GM21576 (cell line): ENCODE results near the gene FOXF1.

Source experiments
- ATAC-seq: cut with Tn5 transposase; IDR thresholded peaks from one replicate; pipeline ENCODE4 v1.9.1; 2021; ENCODE audit warnings: mild to moderate bottlenecking, moderate library complexity; ENCODE audit not compliant: unreplicated experiment

FOXF1 gene

DNA sequence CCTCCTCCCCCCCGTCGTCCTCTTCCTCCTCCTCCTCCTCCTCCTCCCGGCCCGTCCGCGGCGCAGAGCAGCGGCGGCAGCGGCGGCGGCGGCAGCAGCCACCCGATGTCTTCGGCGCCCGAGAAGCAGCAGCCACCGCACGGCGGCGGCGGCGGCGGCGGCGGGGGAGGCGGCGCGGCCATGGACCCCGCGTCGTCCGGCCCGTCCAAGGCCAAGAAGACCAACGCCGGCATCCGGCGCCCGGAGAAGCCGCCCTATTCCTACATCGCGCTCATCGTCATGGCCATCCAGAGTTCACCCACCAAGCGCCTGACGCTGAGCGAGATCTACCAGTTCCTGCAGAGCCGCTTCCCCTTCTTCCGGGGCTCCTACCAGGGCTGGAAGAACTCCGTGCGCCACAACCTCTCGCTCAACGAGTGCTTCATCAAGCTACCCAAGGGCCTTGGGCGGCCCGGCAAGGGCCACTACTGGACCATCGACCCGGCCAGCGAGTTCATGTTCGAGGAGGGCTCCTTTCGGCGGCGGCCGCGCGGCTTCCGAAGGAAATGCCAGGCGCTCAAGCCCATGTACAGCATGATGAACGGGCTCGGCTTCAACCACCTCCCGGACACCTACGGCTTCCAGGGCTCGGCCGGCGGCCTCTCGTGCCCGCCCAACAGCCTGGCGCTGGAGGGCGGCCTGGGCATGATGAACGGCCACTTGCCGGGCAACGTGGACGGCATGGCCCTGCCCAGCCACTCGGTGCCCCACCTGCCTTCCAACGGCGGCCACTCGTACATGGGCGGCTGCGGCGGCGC lies at the start of gene FOXF1:
Gene FOXF1 (plus strand): TSS at position 63 of the 797 bp plus-strand sequence. CDS start 43 bp downstream, at position 106.
- ATAC-seq = no peak

DNA sequence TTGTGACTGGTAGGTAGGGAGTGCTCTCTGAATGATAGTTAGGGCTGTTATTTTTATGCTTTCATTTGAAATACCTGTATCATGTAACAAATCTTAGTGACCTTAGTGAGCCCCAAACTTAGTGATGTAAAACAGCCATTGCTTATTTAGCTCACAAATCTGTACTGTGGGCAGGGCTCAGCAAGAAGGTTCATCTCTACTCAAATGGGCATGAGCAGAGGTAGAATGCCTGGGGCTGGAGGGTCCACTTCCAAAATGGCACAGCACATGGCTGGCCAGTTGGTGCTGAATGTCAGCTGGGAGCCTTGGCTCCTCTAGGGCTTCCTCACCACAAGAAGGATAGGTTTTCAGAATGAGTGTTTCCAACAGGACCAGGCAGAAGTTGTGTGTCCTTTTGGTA lies 49.3 kb upstream of the FOXF1 start:
- no peak for ATAC-seq

DNA sequence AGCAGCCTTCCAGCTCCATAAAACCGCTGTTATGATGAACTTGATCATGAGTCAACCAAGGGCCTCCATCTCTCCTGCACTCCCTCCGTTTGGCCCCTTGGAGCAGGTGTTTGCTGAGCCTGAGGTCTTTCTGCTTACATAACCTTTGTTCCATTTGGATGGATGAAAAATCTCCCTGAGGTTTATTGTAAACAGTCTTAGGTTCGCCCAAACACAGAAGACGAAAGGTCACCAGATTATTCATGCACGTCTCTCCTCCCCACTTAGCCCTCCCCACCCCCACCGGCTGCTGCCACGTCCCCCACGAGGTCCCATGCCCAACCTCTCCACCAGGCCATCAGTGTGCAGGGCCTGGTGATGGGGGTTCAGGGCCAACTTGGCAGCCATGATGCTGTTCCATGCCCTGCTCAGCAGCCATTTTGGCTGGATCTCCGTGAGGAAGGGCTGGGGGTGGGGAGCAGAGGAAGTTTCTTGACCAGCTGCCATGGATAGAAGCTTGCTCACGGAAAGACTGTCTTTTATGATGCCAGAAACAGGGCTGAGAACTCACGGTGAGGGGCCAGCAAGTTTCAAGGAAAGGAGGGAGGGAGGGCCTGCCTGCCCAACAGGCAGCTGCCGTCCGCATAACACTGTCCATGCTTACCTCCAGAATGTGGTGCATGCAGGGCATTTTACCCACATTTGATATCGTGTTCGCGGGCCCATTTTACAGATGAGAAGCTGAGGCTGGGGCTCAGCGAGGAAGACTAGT lies 47.8 kb upstream of the FOXF1 start:
- no peak for ATAC-seq

DNA sequence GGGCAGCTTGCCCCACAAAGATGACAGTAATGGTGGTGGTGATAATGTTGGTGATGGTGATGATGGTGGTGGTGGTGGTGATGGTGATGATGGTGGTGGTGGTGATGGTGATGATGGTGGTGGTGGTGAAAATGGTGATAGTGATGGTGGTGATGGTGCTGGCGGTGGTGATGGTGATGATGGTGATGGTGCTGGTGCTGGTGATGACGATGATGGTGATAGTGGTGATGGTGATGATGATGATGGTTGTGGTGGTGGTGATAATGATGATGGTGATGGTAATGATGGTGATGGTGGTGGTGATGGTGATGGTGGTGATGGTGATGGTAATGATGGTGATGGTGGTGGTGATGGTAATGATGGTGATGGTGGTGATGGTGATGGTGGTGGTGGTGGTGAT lies 46.3 kb upstream of the FOXF1 start:
- no peak for ATAC-seq

DNA sequence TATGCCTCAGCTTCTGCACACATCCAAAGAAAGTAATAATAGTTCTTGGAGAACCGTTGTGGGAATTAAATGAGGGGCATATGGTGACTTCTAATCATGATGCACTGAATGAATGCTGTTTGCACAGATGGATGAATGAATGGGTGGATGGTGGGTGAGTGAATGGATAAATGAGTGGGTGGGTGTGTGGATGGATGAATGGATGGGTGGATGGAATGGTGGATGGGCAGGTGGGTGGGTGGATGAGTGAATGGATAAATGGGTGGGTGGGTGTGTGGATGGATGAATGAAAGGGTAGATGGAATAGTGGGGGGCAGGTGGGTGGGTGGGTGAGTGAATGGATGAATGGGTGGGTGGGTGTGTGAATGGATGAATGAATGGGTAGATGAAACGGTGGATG lies 44.9 kb upstream of the FOXF1 start:
- no peak for ATAC-seq

DNA sequence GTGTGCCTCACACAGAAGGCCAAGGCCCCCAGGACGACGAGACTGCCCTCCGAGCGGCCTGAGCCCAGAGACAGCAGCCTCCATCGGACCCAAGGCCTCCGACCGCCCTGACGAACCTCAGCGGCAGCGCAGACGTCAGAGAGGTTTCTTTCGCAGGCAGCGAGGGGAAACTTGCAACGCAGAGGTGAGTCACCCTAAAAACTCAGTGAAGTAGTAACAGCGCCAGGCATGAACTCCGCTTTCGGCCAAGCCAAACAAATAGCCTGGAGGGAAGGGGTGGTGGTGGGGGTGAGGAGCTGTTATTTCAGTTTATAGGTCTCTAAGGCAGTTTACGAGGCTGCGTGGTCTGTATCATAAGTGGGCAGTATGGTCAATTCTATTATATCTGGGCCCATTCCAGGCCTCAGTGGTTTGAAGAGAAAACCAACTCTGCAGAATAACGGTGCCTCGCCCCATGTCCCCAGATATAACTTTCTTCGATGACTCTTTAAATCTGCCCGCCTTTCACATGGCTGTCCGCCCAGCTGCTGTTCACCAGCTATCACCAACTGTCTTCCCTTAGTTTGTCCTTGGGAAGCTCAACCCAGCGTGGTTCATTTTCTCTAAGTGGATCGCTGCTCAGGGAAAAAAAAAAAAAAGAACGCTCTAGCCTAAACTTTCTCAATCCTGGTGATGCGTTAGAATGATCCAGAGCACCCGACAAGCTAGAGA lies 43.5 kb upstream of the FOXF1 start:
- ATAC-seq = no peak

DNA sequence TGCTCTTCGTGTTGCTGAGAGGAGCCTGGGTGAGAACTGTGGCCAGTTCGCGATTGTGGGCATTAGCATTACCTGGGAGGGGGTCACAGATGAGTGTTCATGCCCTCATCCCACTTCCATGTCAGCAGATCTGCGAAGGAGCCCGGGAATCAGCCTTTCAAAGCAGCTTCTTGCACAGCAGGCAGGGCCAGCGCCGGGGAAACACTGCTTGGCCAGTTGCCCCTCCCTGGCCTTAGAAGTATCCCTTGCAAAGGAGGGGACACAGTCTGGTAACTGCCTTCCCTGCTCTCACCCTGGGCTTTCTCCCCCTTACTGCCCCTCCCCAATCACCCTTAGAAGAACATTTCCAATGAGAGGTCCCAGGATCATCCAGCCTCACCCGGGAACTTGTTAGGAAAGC lies 42.8 kb upstream of the FOXF1 start:
- ATAC-seq = no peak

DNA sequence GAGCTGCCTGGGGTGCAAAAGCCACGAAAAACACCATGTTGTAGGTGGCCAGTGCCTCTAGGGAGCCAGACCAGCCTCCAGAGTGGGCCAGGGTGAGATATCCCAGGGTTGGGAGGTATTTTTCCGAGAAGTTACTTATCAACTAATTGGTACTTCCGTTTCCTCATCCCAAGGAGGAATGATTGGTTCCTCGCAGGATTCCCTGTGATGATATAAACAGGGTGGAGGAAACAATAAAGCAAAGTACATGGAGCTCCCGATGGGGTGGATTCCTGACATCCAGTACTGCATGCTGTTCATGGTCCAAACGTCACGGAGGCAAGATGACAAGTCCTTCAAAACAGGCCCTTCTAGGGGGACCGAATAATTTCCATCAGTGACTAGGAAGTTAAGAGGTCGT lies 39.4 kb upstream of the FOXF1 start:
- ATAC-seq = no peak

DNA sequence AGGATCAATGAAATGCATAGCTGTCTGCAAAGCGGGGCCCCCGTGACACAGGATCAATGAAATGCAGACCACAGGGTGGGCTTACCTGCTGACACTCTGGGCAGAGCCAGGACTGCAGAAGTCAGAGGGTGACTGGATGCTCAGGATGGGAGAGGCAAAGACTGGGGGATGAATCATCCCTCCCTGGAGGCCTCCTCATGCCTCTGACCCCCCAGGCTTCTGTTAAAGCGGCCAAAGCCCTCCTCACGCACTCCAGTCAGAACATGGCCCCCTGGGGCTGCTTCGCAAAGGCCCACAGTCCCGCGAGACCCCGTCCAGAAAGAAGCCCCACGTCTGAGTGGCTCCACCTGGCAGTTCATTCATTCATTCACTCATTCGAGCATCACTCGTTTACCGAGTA lies 38.4 kb upstream of the FOXF1 start:
- ATAC-seq = no peak

DNA sequence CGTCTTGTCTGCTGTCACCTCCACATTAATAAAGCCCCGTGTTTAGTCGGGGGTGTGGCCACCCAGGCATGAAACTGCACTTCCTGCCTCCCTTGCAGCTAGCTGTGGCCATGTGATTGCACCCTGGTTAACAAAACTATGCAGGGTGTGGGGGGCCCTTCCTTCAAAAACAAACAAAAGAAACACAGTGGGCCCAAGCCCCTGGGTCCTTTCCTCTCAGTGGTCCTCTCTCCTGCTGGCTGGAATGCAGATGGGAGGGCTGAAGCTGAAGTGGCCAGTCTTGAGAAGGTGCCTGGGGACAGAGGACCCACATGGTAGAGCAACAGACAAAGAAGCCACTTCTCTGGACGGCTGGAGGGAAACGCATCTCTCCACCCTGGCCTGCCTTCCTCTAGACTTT lies 38.0 kb upstream of the FOXF1 start:
- ATAC-seq = no peak

DNA sequence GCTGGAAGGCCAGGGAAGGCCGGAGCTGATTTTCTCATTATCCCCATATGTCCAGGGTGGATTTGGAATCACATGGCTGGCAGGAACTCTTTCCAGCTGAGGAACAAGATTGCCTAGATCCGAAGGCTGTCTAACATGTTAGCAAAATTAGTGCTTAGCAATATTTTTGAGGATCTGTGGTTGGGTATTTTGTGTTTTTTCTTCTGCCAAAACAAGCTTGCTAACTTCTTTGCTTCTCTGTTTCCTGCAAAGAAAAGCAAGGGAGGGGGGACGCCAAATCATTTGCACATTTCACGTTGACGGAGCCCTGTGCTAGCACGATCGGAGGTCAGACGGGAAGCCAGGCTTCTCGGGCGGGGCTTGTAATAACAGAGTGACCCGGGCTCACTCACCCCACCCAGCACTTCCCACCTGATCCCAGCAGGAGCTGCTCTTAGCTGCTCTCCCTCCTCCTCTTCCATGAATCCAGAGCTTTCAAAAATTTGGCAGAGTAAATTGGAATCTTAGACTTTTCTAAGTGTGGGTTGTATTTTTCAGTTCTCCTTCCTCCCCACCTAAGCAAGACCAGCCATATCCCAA lies 33.3 kb upstream of the FOXF1 start:
- no peak for ATAC-seq

DNA sequence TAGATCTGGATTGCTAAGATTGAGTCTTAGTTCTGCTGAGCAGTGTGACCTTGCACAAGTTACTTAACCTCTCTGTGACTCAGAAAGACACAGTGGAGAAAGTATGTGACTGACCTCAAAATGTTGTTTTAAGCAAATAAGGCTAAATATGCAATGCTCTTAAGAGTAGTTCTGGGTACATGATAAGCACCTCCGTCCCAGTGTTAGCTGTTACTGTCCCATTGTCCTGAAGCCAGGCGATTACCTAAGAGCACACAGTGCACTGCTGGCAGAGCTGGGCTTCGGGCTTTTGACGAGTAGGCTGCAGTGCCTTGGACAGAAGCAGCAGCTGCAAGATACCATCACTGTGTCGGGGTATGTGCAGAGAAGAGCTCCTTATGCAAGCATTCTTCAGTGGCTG lies 32.7 kb upstream of the FOXF1 start:
- no peak for ATAC-seq

DNA sequence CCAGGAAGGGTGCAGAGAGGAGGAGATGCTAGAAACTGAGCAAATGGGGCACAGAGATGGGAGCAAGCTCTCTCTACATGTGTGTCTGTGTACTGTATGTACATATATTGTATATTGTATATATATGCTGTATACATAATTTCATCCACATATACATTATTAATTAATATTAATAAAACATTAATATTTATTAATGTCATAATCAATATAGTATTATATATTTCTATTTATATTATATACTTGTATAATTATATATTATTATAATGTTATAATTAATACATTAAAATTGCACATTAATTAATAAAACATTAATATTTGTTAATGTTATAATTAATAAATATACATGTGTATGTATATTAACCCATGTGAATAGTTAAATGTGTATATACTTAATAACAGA lies 31.5 kb upstream of the FOXF1 start:
- ATAC-seq = no peak

DNA sequence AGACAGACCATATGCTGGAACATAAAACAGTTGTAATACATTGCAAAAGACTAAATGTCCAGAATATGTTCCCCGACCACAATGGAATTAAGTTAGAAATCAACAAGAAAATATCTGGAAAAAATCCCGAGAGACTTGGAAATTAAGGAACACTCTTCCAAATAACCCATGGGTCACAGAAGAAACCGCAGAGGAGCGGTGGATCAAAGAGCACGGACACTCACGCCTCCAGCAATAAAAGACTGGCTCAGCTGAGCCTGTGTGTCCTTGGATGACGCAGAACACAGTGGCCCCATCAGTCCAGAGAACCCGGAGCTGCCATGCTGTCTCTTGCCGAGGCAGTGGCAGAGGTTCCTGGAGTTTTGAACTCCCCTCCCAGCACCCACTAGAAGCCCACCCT lies 30.9 kb upstream of the FOXF1 start:
- no peak for ATAC-seq

DNA sequence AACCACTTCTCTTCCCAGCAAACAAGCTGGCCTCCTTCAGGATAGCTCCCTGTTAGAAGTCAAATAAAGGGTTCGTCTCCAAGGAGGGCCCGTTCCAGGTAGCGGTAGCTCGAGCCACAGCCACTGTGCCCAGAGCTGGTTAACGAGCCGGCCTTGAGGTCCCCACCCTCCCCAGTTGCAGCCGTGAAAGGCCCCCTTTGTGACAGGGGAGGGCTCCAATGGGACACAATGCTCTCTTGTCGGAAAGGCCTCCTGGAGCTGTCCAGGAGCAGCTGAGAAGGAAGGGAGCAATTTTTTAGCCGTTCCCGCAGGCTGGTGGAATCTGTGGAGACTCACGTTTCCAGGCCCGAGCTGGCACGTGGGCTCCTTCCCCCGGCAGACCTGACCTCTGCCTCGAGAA lies 29.9 kb upstream of the FOXF1 start:
- no peak for ATAC-seq

DNA sequence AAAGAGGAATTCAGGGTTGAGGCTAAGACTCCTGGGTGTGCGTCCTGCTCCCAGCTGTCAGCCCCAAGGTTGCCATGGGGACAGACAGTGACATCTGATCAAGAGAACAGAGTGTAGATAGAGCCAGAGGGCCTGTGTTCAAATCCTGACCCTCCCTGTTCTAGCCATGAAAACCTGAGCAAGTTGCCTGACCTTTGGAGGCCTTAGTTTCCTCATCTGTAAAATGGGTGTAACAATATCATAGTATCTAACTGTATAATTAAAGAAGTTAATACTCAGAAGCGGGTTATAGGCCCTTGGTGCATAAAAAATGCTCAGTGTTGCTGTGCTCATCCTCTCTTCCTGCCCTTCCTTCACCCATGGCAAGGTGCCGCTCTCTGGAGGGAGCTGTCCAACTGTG lies 28.7 kb upstream of the FOXF1 start:
- no peak for ATAC-seq

DNA sequence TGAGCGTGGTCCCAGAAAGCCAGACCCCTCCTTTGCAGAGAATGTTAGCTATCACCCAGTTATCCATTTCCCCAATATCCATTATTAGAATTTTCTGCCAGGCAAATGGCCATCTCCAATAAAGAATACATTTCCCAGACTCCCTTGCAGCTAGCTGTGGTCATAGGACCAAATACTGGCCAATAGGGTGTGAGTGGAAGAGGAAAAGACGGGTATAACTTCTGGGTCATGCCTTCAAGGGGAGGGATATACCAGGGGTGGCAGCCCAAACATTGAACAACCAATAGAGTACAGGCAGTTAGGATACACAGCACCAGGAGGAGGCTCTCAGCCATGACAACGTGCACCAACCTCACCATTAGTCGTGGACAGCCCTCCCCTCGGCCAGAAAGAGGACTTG lies 26.1 kb upstream of the FOXF1 start:
- ATAC-seq = no peak

DNA sequence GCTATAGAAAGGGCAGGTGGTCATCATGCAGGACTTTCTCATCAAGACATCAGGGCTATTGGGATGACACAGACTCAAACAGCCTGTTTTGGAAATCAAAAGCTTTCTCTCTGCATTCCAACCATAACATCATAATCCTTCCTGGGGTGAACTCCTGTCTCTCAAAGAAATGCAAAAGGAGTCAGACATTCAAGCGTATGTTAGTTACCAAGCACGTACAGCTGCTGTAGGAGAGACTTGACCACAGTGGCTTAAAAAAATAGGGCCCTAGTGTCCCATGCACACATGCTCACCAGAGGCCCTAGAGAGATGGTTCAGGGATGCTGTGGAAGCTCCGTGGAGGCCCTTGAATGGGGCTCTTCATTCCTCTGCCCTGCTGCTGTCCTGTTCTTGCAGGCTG lies 24.6 kb upstream of the FOXF1 start:
- no peak for ATAC-seq

DNA sequence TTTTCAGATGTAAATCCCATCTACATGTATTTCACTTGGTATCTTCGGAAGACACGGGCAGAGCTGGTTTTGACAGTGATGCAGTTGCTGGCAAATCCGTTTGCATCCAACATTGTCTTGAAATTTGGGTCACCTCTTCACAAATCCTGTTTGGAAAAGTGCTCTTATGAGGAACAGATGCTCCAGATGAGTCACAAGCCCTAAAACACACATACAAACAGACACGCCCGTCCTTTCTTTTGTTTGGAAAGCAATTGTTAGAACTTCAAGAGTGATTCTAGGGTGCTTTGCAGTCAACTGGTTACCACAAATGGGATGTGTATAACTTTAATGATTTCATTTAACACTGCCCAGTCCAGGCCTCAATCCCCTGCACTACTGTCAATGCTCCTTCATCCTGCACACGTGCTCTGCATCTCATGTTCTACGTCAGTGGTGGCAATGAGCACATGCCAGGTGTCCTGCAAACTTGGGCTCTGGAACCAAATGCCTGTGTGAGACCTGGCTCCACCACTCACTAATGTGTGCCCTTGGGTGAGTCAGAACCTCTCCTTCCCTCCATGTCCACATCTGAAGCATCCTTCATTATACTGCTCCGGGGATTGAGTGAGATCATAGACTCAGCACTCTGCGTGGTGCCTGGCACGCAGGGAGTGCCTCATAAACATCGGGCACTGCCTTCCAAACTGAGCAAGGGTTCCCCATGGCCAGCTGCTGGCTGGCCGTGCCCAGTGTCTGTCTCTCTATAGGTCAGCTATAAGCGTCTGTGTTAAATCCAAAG lies 19.3 kb upstream of the FOXF1 start:
- no peak for ATAC-seq

DNA sequence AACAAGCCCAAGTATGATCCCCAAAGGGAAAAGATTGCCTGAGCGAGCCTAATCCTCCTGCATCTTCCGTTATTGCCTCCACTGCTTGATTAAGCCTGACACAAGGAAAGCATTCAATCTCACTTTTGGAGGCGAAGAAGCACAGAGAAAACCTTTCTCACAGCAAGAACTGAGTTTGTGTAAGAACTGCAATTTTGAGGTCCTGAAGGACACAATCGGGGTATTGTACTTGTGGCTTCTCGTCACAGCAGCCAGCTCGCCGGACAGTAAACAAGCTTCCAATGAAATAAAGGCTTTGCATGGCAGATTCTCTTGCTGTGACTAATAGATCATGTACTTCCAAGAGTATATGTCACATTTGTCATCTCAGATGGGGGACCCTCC lies 18.7 kb upstream of the FOXF1 start:
- no peak for ATAC-seq
